Endothelial cell of umbilical vein (primary cell): ENCODE measurements around the gene UNC5B.

Experiments used
- EZH2 ChIP-seq: IDR thresholded peaks from 2 replicates; pipeline ENCODE4 v1.6.1; 2012; ENCODE audit warnings: borderline replicate concordance, low read depth, mild to moderate bottlenecking, moderate library complexity, low read length, inconsistent platforms; ENCODE audit not compliant: severe bottlenecking
- FOS ChIP-seq: IDR thresholded peaks from 2 replicates; pipeline ENCODE4 v1.6.1; 2011; ENCODE audit warnings: mild to moderate bottlenecking, low read length, moderate library complexity, borderline replicate concordance; ENCODE audit not compliant: insufficient read depth
- JUN ChIP-seq: IDR thresholded peaks from 2 replicates; pipeline ENCODE4 v1.6.1; 2011; ENCODE audit warnings: borderline replicate concordance, low read depth; ENCODE audit not compliant: insufficient read length, insufficient read depth
- POLR2A ChIP-seq: IDR thresholded peaks from 2 replicates; pipeline ENCODE4 v1.6.1; 2012; ENCODE audit warnings: low read depth, mild to moderate bottlenecking, control low read depth, low read length
- POLR2AphosphoS5 ChIP-seq: IDR thresholded peaks from 2 replicates; pipeline ENCODE4 v1.6.1; 2012; ENCODE audit warnings: low read depth, mild to moderate bottlenecking, control low read depth, low read length, moderate library complexity; ENCODE audit not compliant: insufficient read depth
- TF ChIP-seq, protein P1 (sequence below), 2 donors: IDR thresholded peaks; 1 replicate in 1 of 2; 2 replicates in 1 of 2; pipeline ENCODE4 v1.5.1; 2011; ENCODE audit warnings: low read length in 2 of 2, mild to moderate bottlenecking in 2 of 2, moderate library complexity in 2 of 2, control low read depth in 1 of 2, inconsistent platforms in 1 of 2, low read depth in 1 of 2; ENCODE audit not compliant: insufficient read depth in 1 of 2; ENCODE audit errors: extremely low read depth in 1 of 2

DNA sequence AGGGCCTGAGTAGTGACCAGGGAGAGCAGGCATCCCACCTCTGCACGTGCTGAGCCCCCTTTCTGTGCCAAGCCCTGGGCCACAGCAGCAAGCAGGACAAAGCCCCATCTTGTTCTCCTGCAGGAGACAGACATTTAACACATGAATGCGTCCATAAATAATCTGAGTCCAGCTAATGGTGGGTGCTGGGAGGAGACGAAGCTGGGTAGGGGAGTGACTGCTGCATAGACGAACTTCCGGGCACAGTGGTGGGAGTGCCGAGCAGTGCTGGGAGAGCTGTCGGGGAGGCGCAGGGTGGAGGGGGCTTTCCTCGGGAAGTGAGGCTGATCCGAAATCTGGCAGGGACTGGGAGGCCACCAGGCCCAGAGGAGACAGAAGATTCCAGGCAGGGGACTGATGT, 71.5 kb downstream of the UNC5B start:
- TF ChIP-seq POLR2AphosphoS5: no peak
- TF ChIP-seq, protein P1, sequence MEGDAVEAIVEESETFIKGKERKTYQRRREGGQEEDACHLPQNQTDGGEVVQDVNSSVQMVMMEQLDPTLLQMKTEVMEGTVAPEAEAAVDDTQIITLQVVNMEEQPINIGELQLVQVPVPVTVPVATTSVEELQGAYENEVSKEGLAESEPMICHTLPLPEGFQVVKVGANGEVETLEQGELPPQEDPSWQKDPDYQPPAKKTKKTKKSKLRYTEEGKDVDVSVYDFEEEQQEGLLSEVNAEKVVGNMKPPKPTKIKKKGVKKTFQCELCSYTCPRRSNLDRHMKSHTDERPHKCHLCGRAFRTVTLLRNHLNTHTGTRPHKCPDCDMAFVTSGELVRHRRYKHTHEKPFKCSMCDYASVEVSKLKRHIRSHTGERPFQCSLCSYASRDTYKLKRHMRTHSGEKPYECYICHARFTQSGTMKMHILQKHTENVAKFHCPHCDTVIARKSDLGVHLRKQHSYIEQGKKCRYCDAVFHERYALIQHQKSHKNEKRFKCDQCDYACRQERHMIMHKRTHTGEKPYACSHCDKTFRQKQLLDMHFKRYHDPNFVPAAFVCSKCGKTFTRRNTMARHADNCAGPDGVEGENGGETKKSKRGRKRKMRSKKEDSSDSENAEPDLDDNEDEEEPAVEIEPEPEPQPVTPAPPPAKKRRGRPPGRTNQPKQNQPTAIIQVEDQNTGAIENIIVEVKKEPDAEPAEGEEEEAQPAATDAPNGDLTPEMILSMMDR (IDR thresholded peaks at IDR 0.05; ENCODE audit: extremely low read depth in 1 of 2, insufficient read depth in 1 of 2, low read depth in 1 of 2, low read length in 2 of 2): no peak
- no peak for TF ChIP-seq EZH2
- no peak for TF ChIP-seq FOS
- no peak for TF ChIP-seq POLR2A
- TF ChIP-seq JUN: no peak
